Measurements from ENCODE around the gene CRTAP. TPM values are rescaled to one million over a fixed set of nuclear protein-coding genes. Genes with fewer than 3 reads are reported as not detected.
A peak's percentile ranks its signal among the peaks of the same experiment; 100 is the strongest.
"Not testable (repeated sequence)": the region's sequence is repeated elsewhere in the genome, so short reads cannot be mapped to it uniquely, and the experiment has no call there.

The CRTAP gene
- polyA plus RNA-seq (ENCODE audit: insufficient read depth in 1 of 5, insufficient read length in 5 of 5, low replicate concordance in 1 of 5), result 100 to 1,000 TPM; 217 to 265 (median 256) TPM
- long read RNA-seq, donor 1, full-length matches to known transcripts, result 45 of 121 reads
- long read RNA-seq, donor 1, partial matches to known transcripts, result 53 of 121 reads
- long read RNA-seq, donor 1, other reads (novel, unspliced or antisense), result 23 of 121 reads
- long read RNA-seq, donor 2, full-length matches to known transcripts, result 35 of 40 reads
- long read RNA-seq, donor 2, partial matches to known transcripts, result 0 of 40 reads
- long read RNA-seq, donor 2, other reads (novel, unspliced or antisense), result 5 of 40 reads
- long read RNA-seq, donor 3, full-length matches to known transcripts, result 41 of 110 reads
- long read RNA-seq, donor 3, partial matches to known transcripts, result 63 of 110 reads
- long read RNA-seq, donor 3, other reads (novel, unspliced or antisense), result 6 of 110 reads
- long read RNA-seq, donor 4, full-length matches to known transcripts, result 19 of 29 reads
- long read RNA-seq, donor 4, partial matches to known transcripts, result 10 of 29 reads
- long read RNA-seq, donor 4, other reads (novel, unspliced or antisense), result 0 of 29 reads
- long read RNA-seq, donor 5, full-length matches to known transcripts, result 21 of 47 reads
- long read RNA-seq, donor 5, partial matches to known transcripts, result 20 of 47 reads
- long read RNA-seq, donor 5, other reads (novel, unspliced or antisense), result 6 of 47 reads
- long read RNA-seq, donor 6, full-length matches to known transcripts, result 44 of 71 reads
- long read RNA-seq, donor 6, partial matches to known transcripts, result 19 of 71 reads
- long read RNA-seq, donor 6, other reads (novel, unspliced or antisense), result 8 of 71 reads
- long read RNA-seq, donor 7, full-length matches to known transcripts, result 36 of 41 reads
- long read RNA-seq, donor 7, partial matches to known transcripts, result 0 of 41 reads
- long read RNA-seq, donor 7, other reads (novel, unspliced or antisense), result 5 of 41 reads
- long read RNA-seq, donor 8, full-length matches to known transcripts, result 20 of 20 reads
- long read RNA-seq, donor 8, partial matches to known transcripts, result 0 of 20 reads
- long read RNA-seq, donor 8, other reads (novel, unspliced or antisense), result 0 of 20 reads

- DNase-seq, result peak; percentile 94
Observed at GRCh38 chr3:33113772-33114621, at the start of gene CRTAP. Gene CRTAP, plus strand, starts transcription at chr3:33114014. Its CDS starts 64 bp downstream, at chr3:33114078.

GRCh38 chr3:33064929-33065328, 48.9 kb upstream of the CRTAP start:
- DNase-seq, result no peak

- DNase-seq, result no peak
Observed at GRCh38 chr3:33067484-33067883, 46.3 kb upstream of the CRTAP start.

- DNase-seq, result not testable (repeated sequence)
Observed at GRCh38 chr3:33069862-33070261, 44.0 kb upstream of the CRTAP start.

- DNase-seq, result no peak
Observed at GRCh38 chr3:33071181-33071580, 42.6 kb upstream of the CRTAP start.

- no peak for DNase-seq
Observed at GRCh38 chr3:33071946-33072345, 41.9 kb upstream of the CRTAP start.

- peak; percentile 45 to 57 for DNase-seq
Observed at GRCh38 chr3:33074217-33075067, 39.4 kb upstream of the CRTAP start.

GRCh38 chr3:33075995-33076394, 37.8 kb upstream of the CRTAP start:
- DNase-seq, result no peak

- no peak for DNase-seq
Observed at GRCh38 chr3:33076952-33077351, 36.9 kb upstream of the CRTAP start.

- DNase-seq, result no peak
Observed at GRCh38 chr3:33077976-33078375, 35.8 kb upstream of the CRTAP start.

- not testable (repeated sequence) for DNase-seq
Observed at GRCh38 chr3:33079813-33080212, 34.0 kb upstream of the CRTAP start.

- DNase-seq, result no peak
Observed at GRCh38 chr3:33081812-33082211, 32.0 kb upstream of the CRTAP start.

GRCh38 chr3:33083958-33084357, 29.9 kb upstream of the CRTAP start:
- DNase-seq, result no peak

GRCh38 chr3:33088691-33089090, 25.1 kb upstream of the CRTAP start:
- DNase-seq, result no peak

GRCh38 chr3:33089515-33089914, 24.3 kb upstream of the CRTAP start:
- DNase-seq, result no peak

- no peak for DNase-seq
Observed at GRCh38 chr3:33091746-33092145, 22.1 kb upstream of the CRTAP start.

GRCh38 chr3:33092496-33093254, 21.1 kb upstream of the CRTAP start:
- no peak for DNase-seq

GRCh38 chr3:33093847-33094246, 20.0 kb upstream of the CRTAP start:
- DNase-seq, result no peak

- DNase-seq, result no peak
Observed at GRCh38 chr3:33095436-33095835, 18.4 kb upstream of the CRTAP start.

Data from right lung (tissue), 10 donors.